Right lobe of liver (tissue), 6 donors: Measurements from ENCODE around the gene HSP90AB1. TPM values are rescaled to one million over a fixed set of nuclear protein-coding genes. Genes with fewer than 3 reads are reported as not detected.
"Not testable (repeated sequence)": the region's sequence is repeated elsewhere in the genome, so short reads cannot be mapped to it uniquely, and the experiment has no call there.

Experiments
- ATAC-seq, 4 donors: fragments of 200-7000 bp; cut with Tn5 transposase; one replicate each; pipeline ENCODE4 v1.9.1; 2020; ENCODE audit warnings: mild to moderate bottlenecking in 4 of 4, moderate library complexity in 4 of 4
- DNase-seq, 3 donors: peaks; one replicate each; pipeline ENCODE4 v3.0.0-alpha.2; 2020
- H3K27ac ChIP-seq, 3 donors: fragments of 200-600 bp; one replicate each; pipeline ENCODE4 v1.8.0; 2022
- H3K27me3 ChIP-seq, 2 donors: fragments of 200-600 bp; one replicate each; pipeline ENCODE4 v1.8.0; 2022
- H3K36me3 ChIP-seq, 4 donors: fragments of 200-600 bp; sonication (generic) in 1 of 4; one replicate each; pipeline versions ENCODE4 v1.5.1 to v1.8.0; 2017 to 2022; ENCODE audit warnings: control low read depth in 1 of 4
- H3K4me1 ChIP-seq, 4 donors: fragments of 200-600 bp; sonication (generic) in 1 of 4; one replicate each; pipeline versions ENCODE4 v1.5.1 to v1.8.0; 2017 to 2022; ENCODE audit warnings: control low read depth in 1 of 4
- H3K4me3 ChIP-seq, 3 donors: fragments of 200-600 bp; one replicate each; pipeline ENCODE4 v1.8.0; 2022
- H3K9me3 ChIP-seq, 4 donors: fragments of 200-600 bp; sonication (generic) in 1 of 4; one replicate each; pipeline versions ENCODE4 v1.5.1 to v1.8.0; 2017 to 2022; ENCODE audit warnings: control low read depth in 1 of 4
- POLR2A ChIP-seq: fragments of 450-650 bp; IDR thresholded peaks from one replicate; pipeline ENCODE4 v1.6.1; 2017; ENCODE audit warnings: antibody characterized with exemption, mild to moderate bottlenecking
- WGBS: methylation state at CpG from one replicate; pipeline ENCODE4 v1.1.6; 2018; ENCODE audit warnings: low coverage, low lambda C conversion rate; ENCODE audit not compliant: insufficient coverage; ENCODE audit errors: missing lambda C conversion rate; 5-methylcytosine and 5-hydroxymethylcytosine counted together
- intact Hi-C, 2 donors: fragments of 100-400 bp; cut with DNase I; formaldehyde crosslinking; loops; one replicate each; pipeline versions ENCODE4 v1.11.2 to v1.14.1; 2022
- total RNA-seq, 6 experiments: library from RNA; depleted of rRNA in 2 of 6; stranded (reverse); fragments of >200 nt in 2 of 6; fragmentation: NEBNext Ultra II Directional in 3 of 6; extraction: Animal tissue kit (Norgen Biotek cat#: 25700) in 3 of 6; gene quantifications; one replicate each; pipeline versions ENCODE4 v1.1.0 to v1.2.4, GENCODE V29; 2016 to 2023
- TF ChIP-seq, protein P1 (sequence below), 4 donors: fragments of 200-600 bp in 3 of 4; fragments of 450-650 bp in 1 of 4; IDR thresholded peaks; one replicate each; pipeline versions ENCODE4 v1.5.1 to v1.8.0; 2016 to 2022; ENCODE audit warnings: antibody characterized with exemption in 4 of 4, mild to moderate bottlenecking in 2 of 4
- donor health status: DM: no; HTN: yes; CAD: no.
- donor health status: DM: no; HTN: no; CAD: no.
- donor health status: DM: no; HTN: no; CAD: no.
- donor health status: DM: no; HTN: yes; CAD: no.
- donor health status: DM: no; HTN: yes; CAD: no.

Gene HSP90AB1
- total RNA-seq, 6 experiments from 2014 or later = 183 to 566 (median 345) TPM

DNA sequence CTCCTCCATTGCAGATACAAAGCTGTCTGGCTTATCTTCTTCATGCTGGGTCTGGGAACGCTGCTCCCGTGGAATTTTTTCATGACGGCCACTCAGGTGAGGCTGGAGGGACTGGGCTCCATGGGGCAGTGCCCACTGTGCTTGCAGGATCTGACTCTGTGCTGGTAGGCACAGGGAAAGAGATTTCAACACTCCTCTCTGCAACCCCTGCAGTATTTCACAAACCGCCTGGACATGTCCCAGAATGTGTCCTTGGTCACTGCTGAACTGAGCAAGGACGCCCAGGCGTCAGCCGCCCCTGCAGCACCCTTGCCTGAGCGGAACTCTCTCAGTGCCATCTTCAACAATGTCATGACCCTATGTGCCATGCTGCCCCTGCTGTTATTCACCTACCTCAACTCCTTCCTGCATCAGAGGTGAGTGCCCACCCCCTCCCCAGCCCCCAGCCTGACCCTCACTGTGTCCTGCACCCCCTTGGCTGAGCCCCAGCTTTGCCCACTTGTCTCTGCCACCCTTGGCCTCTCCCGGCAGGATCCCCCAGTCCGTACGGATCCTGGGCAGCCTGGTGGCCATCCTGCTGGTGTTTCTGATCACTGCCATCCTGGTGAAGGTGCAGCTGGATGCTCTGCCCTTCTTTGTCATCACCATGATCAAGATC is 17.4 kb upstream of the HSP90AB1 start:
- H3K9me3 ChIP-seq = no peaks in the 10 kb centered on the region
- no peaks in the 10 kb centered on the region for H3K27me3 ChIP-seq
- WGBS = 30% methylated on average over 5 of the region's 11 CpGs
- DNase-seq (peak; percentile 75 to 92 (median 88)), ATAC-seq (peak; percentile 62 to 77 (median 68))
- peaks cover 0 to 12% (median 0%) of the 10 kb centered on the region in 4 donors for H3K36me3 ChIP-seq
- TF ChIP-seq, protein P1, sequence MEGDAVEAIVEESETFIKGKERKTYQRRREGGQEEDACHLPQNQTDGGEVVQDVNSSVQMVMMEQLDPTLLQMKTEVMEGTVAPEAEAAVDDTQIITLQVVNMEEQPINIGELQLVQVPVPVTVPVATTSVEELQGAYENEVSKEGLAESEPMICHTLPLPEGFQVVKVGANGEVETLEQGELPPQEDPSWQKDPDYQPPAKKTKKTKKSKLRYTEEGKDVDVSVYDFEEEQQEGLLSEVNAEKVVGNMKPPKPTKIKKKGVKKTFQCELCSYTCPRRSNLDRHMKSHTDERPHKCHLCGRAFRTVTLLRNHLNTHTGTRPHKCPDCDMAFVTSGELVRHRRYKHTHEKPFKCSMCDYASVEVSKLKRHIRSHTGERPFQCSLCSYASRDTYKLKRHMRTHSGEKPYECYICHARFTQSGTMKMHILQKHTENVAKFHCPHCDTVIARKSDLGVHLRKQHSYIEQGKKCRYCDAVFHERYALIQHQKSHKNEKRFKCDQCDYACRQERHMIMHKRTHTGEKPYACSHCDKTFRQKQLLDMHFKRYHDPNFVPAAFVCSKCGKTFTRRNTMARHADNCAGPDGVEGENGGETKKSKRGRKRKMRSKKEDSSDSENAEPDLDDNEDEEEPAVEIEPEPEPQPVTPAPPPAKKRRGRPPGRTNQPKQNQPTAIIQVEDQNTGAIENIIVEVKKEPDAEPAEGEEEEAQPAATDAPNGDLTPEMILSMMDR (IDR thresholded peaks at IDR 0.05) = no peak
- TF ChIP-seq POLR2A = no peak
- peak overlapping the region in 1 of 3 donors; percentile 21 for H3K4me3 ChIP-seq
- peaks cover 0 to 82% (median 30%) of the 10 kb centered on the region in 4 donors for H3K4me1 ChIP-seq
- intact Hi-C loops = loop anchor here (5.0 to 10.0 kb wide), 3 partner anchors 55 to 125 kb away; no protein-coding TSS in a partner anchor
- H3K27ac ChIP-seq = peak overlapping the region in 2 of 3 donors; percentile 23 to 77

DNA sequence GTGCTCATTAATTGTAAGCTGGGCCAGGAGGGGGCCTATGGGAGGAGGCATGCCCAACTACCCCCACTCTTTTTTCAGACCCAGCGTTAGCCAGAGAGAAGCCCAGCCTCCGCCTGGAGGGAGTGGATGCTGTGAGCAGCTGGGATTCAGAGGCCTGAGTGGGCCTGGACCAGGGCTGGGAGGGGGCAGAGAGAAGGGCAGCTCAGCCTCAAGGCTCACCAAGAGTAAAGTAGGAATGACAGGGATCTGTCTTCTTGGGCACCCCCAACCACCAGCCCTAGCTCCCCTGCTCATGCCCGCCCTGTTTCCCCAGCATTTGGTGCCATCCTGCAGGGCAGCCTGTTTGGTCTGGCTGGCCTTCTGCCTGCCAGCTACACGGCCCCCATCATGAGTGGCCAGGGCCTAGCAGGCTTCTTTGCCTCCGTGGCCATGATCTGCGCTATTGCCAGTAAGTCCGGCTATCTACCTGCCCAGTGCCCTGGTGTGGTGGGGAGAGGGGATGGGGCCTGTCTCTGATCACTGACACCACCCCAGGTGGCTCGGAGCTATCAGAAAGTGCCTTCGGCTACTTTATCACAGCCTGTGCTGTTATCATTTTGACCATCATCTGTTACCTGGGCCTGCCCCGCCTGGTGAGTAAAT is 16.7 kb upstream of the HSP90AB1 start:
- DNase-seq (no peak), ATAC-seq (no peak)
- TF ChIP-seq, protein P1 (IDR thresholded peaks at IDR 0.05) = no peak
- TF ChIP-seq POLR2A = no peak
- intact Hi-C loops = loop anchor here (5.0 to 10.0 kb wide), 3 partner anchors 55 to 125 kb away; no protein-coding TSS in a partner anchor
- H3K9me3 ChIP-seq = no peaks in the 10 kb centered on the region
- peak overlapping the region in 1 of 3 donors; percentile 21 for H3K4me3 ChIP-seq
- WGBS = 91% methylated on average over 4 of the region's 10 CpGs
- H3K36me3 ChIP-seq = peaks cover 0 to 12% (median 0%) of the 10 kb centered on the region in 4 donors
- peaks cover 0 to 82% (median 33%) of the 10 kb centered on the region in 4 donors for H3K4me1 ChIP-seq
- H3K27me3 ChIP-seq = no peaks in the 10 kb centered on the region
- H3K27ac ChIP-seq = peak overlapping the region in 1 of 3 donors; percentile 77

DNA sequence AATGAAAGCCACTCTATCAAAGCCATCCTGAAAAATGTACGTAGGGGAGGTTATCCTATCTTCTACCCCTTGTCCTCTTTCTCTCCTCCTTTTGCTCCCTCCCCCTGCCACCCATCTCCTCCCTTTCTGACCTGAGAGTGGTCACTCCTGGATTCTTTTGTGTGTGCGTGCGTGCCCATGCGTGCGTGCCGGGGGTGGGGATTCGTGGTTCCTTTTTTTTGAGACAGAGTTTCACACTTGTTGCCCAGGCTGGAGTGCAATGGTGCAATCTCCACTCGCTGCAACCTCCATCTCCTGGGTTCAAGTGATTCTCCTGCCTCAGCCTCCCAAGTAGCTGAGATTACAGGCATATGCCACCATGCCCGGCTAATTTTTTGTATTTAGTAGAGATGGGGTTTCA is 15.5 kb upstream of the HSP90AB1 start:
- not testable (repeated sequence) for DNase-seq, H3K9me3 ChIP-seq, H3K27ac ChIP-seq, H3K4me3 ChIP-seq, H3K27me3 ChIP-seq, ATAC-seq
- intact Hi-C loops = loop anchor here (5.0 to 10.0 kb wide), 3 partner anchors 57 to 127 kb away; no protein-coding TSS in a partner anchor
- WGBS = 70% methylated on average over 3 of the region's 9 CpGs
- Histone ChIP-seq H3K36me3 (peaks cover 0 to 12% (median 0%) of the 10 kb centered on the region in 4 donors), H3K4me1 (peaks cover 0 to 81% (median 32%) of the 10 kb centered on the region in 4 donors)

DNA sequence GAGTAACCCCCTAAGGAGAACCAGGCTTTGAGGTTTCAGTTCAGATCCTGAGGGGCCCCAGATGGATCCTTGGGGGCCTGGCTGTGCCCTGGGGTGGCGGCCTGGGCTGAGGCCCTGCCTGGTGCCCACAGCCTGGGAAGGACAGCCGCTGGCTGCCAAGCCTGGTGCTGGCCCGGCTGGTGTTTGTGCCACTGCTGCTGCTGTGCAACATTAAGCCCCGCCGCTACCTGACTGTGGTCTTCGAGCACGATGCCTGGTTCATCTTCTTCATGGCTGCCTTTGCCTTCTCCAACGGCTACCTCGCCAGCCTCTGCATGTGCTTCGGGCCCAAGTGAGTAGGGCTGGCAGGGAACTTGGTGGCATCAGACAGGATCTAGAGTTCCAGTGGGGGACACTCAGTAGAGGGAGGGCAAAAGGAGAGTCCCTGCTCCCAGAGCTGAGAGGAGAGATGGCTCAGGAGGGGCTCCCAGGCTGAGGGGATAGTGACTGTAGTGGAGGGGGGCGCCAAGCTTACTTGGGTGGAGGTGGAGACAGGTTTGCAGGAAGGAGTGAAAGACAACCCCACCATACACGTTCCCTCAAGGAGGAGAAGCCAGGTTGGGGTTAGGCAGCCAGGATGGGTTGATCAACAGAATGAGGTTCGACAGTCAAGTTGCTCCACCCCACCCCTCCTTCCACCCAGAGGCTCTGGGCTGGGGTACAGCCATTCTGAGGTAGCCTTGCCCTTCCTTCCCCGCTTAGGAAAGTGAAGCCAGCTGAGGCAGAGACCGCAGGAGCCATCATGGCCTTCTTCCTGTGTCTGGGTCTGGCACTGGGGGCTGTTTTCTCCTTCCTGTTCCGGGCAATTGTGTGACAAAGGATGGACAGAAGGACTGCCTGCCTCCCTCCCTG is 14.0 kb upstream of the HSP90AB1 start:
- no peak for DNase-seq

More for the DNA sequence above, 14.0 kb upstream of the HSP90AB1 start:
- peaks cover 0 to 12% (median 0%) of the 10 kb centered on the region in 4 donors for H3K36me3 ChIP-seq
- peaks cover 0 to 72% (median 34%) of the 10 kb centered on the region in 4 donors for H3K4me1 ChIP-seq
- no peaks in the 10 kb centered on the region for H3K27me3 ChIP-seq
- TF ChIP-seq, protein P1 (IDR thresholded peaks at IDR 0.05) = no peak
- no peak for TF ChIP-seq POLR2A
- no peak for ATAC-seq
- H3K4me3 ChIP-seq = no peak overlapping the region
- 78% methylated on average over 8 of the region's 16 CpGs for WGBS
- H3K27ac ChIP-seq = peak overlapping the region in 2 of 3 donors; percentile 64 to 97
- intact Hi-C loops = loop anchor here (5.0 to 10.0 kb wide), 3 partner anchors 58 to 128 kb away; no protein-coding TSS in a partner anchor
- H3K9me3 ChIP-seq = no peaks in the 10 kb centered on the region
